K562 (cell line): ENCODE data around the gene KRTAP17-1. TPM values are rescaled to one million over a fixed set of nuclear protein-coding genes. Genes with fewer than 3 reads are reported as not detected.

Source experiments
- ATAC-seq: fragments of 200-7000 bp; cut with Tn5 transposase; 3 replicates; pipeline ENCODE4 v1.9.1; 2020; ENCODE audit warnings: moderate library complexity
- BruUV-seq: library from RNA; stranded (reverse); fragments of 400-500 nt; replicated peaks from 2 replicates; lab custom pipeline; 2021; lab: Mats Ljungman, UMichigan
- CTCF ChIA-PET: fragments of 300-600 bp; formaldehyde crosslinking; extraction: SDS; loops from one replicate; lab custom pipeline; 2021; ENCODE audit warnings: low intra/inter-chr PET ratio; lab: Yijun Ruan, JAX
- POLR2A ChIA-PET: fragments of 300-600, 350-650 bp; sonication (Branson Sonifier 250); formaldehyde crosslinking; extraction: SDS; loops from one replicate; lab custom pipeline; 2021; ENCODE audit warnings: antibody characterized with exemption, inconsistent platforms; lab: Yijun Ruan, JAX
- DNase-seq, 4 experiments: peaks; one replicate each; pipeline versions ENCODE4 v3.0.0 to v3.0.0-alpha.2; 2011 to 2018; ENCODE audit warnings: low spot score in 3 of 4, mixed read lengths in 3 of 4; ENCODE audit errors: extremely low read depth in 1 of 4
- FAIRE-seq: peaks from 2 replicates; lab custom pipeline; 2011; peaks lifted over from hg19 to GRCh38; lab: Jason Lieb, UNC
- H2AFZ ChIP-seq: 2 replicates; pipeline ENCODE4 v1.6.0; 2011; ENCODE audit warnings: low read depth, low read length, control low read depth, inconsistent platforms
- H3K27ac ChIP-seq: fragments of 200-600 bp; 3 replicates; pipeline ENCODE4 v1.8.0; 2011; ENCODE audit warnings: low read depth, mild to moderate bottlenecking, control low read depth, inconsistent platforms, low read length, moderate library complexity, mixed read lengths; ENCODE audit errors: extremely low read depth
- H3K27me3 ChIP-seq, 2 experiments: fragments of 300-600 bp in 1 of 2; 2 replicates in 1 of 2; 3 replicates in 1 of 2; pipeline versions ENCODE4 v1.6.0 to v1.8.0; 2011; ENCODE audit warnings: inconsistent platforms in 2 of 2, low read length in 2 of 2, mild to moderate bottlenecking in 1 of 2, mixed read lengths in 1 of 2, moderate library complexity in 1 of 2; ENCODE audit not compliant: control insufficient read depth in 2 of 2, insufficient read depth in 2 of 2
- H3K36me3 ChIP-seq: fragments of 300-600 bp; 3 replicates; pipeline ENCODE4 v1.8.0; 2011; ENCODE audit warnings: mild to moderate bottlenecking, low read length, inconsistent platforms; ENCODE audit not compliant: control insufficient read depth, insufficient read depth
- H3K4me1 ChIP-seq, 2 experiments: fragments of 200-600 bp in 1 of 2; replicated peaks in 1 of 2; 2 replicates in 1 of 2; 3 replicates in 1 of 2; pipeline versions ENCODE4 v1.5.1 to v1.8.0; 2011; ENCODE audit warnings: inconsistent platforms in 2 of 2, low read length in 2 of 2, mild to moderate bottlenecking in 1 of 2, mixed read lengths in 1 of 2, moderate library complexity in 1 of 2; ENCODE audit not compliant: control insufficient read depth in 2 of 2, insufficient read depth in 2 of 2
- H3K4me2 ChIP-seq: 2 replicates; pipeline ENCODE4 v1.6.1; 2011; ENCODE audit warnings: low read length, control low read depth, inconsistent platforms, mixed read lengths; ENCODE audit not compliant: insufficient read depth
- H3K4me3 ChIP-seq: fragments of 200-600 bp; sonication (generic), shearing (Covaris generic); 2 replicates; pipeline ENCODE4 v1.5.1; 2016; ENCODE audit warnings: control low read depth, inconsistent platforms
- H3K79me2 ChIP-seq: fragments of 200-600 bp; 3 replicates; pipeline ENCODE4 v1.8.0; 2011; ENCODE audit warnings: low read length, inconsistent platforms; ENCODE audit not compliant: control insufficient read depth, insufficient read depth
- H3K9ac ChIP-seq, 2 experiments: 2 replicates each; pipeline versions ENCODE4 v1.6.0 to v1.6.1; 2011; ENCODE audit warnings: low read depth in 2 of 2, low read length in 2 of 2, control low read depth in 1 of 2, inconsistent platforms in 1 of 2, mild to moderate bottlenecking in 1 of 2, mixed read lengths in 1 of 2; ENCODE audit not compliant: insufficient read depth in 1 of 2
- H3K9me1 ChIP-seq: one replicate; pipeline ENCODE4 v1.6.0; 2011; ENCODE audit warnings: inconsistent platforms, mild to moderate bottlenecking, low read length, moderate library complexity; ENCODE audit not compliant: control insufficient read depth, insufficient read depth
- H3K9me3 ChIP-seq: replicated peaks from 2 replicates; pipeline ENCODE4 v1.5.1; 2011; ENCODE audit warnings: low read depth, low read length, inconsistent platforms; ENCODE audit not compliant: control insufficient read depth, insufficient read depth
- H4K20me1 ChIP-seq: replicated peaks from 2 replicates; pipeline ENCODE4 v1.6.1; 2011; ENCODE audit warnings: low read length, inconsistent platforms, mixed read lengths; ENCODE audit not compliant: control insufficient read depth, insufficient read depth
- CBX8 ChIP-seq: fragments of 200-600 bp; sonication (generic); IDR thresholded peaks from 2 replicates; pipeline ENCODE4 v1.6.1; 2012; ENCODE audit warnings: borderline replicate concordance, mixed run types, low read depth, mild to moderate bottlenecking, moderate library complexity, mixed read lengths, low read length, control low read depth, inconsistent platforms; ENCODE audit not compliant: poor library complexity, severe bottlenecking; ENCODE audit errors: extremely low read depth
- ETV6 ChIP-seq, 3 experiments: fragments of 150-350 bp in 1 of 3; sonication (generic) in 1 of 3; formaldehyde crosslinking in 1 of 3; IDR thresholded peaks; 2 replicates each; pipeline versions ENCODE4 v1.6.1 to v1.8.0; 2014 to 2022; ENCODE audit warnings: borderline replicate concordance in 2 of 3, low read depth in 2 of 3, antibody characterized with exemption in 1 of 3, low read length in 1 of 3, mild to moderate bottlenecking in 1 of 3, missing genetic modification reagents in 1 of 3
- EWSR1 ChIP-seq: fragments of 450-650 bp; IDR thresholded peaks from 2 replicates; pipeline ENCODE4 v1.6.1; 2018; ENCODE audit warnings: borderline replicate concordance, mild to moderate bottlenecking, low read depth, moderate library complexity; ENCODE audit not compliant: partially characterized antibody
- KDM2B ChIP-seq: fragments of 250-450 bp; sonication (Bioruptor Pico); IDR thresholded peaks from 2 replicates; pipeline ENCODE4 v1.8.0; 2021; ENCODE audit warnings: mild to moderate bottlenecking, moderate library complexity
- MAFK ChIP-seq: IDR thresholded peaks from 2 replicates; pipeline ENCODE4 v1.6.1; 2011; ENCODE audit warnings: low read length, improper control_type of control experiment
- PATZ1 ChIP-seq: fragments of 250-450 bp; sonication (Bioruptor Pico); IDR thresholded peaks from 2 replicates; pipeline ENCODE4 v1.5.0; 2020; ENCODE audit warnings: mild to moderate bottlenecking, borderline replicate concordance
- THAP12 ChIP-seq: fragments of 250-450 bp; sonication (Bioruptor Pico); IDR thresholded peaks from 2 replicates; pipeline ENCODE4 v1.9.0; 2021; ENCODE audit warnings: mild to moderate bottlenecking, inconsistent platforms
- WGBS: fragments of 100-300 bp; shearing (Covaris generic); methylation state at CpG from one replicate; pipeline ENCODE4 v1.1.6; 2016; ENCODE audit warnings: low coverage, mixed read lengths; ENCODE audit not compliant: insufficient coverage; ENCODE audit errors: missing lambda C conversion rate; 5-methylcytosine and 5-hydroxymethylcytosine counted together
- in situ Hi-C: fragments of 300-500 bp; cut with MboI; formaldehyde crosslinking; loops from 4 replicates; pipeline ENCODE4 v1.15.0; 2018; ENCODE audit warnings: inconsistent platforms, mixed read lengths
- intact Hi-C: fragments of 100-400 bp; cut with micrococcal nuclease; formaldehyde crosslinking; loops from 2 replicates; pipeline ENCODE4 v1.14.2; 2022
- polyA plus RNA-seq, 8 experiments: library from polyadenylated mRNA; depleted of rRNA in 4 of 8; stranded (reverse) in 5 of 8; unstranded in 3 of 8; fragments of >200 nt; fragmentation: Nextera tagmentation in 2 of 8; fragmentation: Illumina TruSeq in 1 of 8; extraction: Ambion mirVana in 2 of 8; extraction: Trizol in 1 of 8; gene quantifications; 2 replicates each; pipeline versions ENCODE4 v1.2.1 to v1.2.3, GENCODE V29; 2011 to 2014; ENCODE audit warnings: inconsistent platforms in 1 of 8, missing spikeins in 1 of 8
- total RNA-seq, 7 experiments: library from RNA; depleted of rRNA in 6 of 7; stranded (reverse); fragments of >200 nt in 6 of 7; fragmentation: Illumina TruSeq in 2 of 7; extraction: Trizol in 2 of 7; gene quantifications; 2 replicates each; pipeline versions ENCODE4 v1.2.1 to v1.2.3, GENCODE V29; 2011 to 2021; ENCODE audit warnings: low replicate concordance in 1 of 7

The KRTAP17-1 gene
- total and polyA plus RNA-seq, 9 of the 15 experiments (the other 6 are each of a cell fraction or from before 2014, with no cell fraction given): not detected

GRCh38 chr17:41302981-41303380 is 12.5 kb downstream of the KRTAP17-1 start:
- in situ Hi-C loops: no loop called here
- no peak overlapping the region for H3K4me2 ChIP-seq
- FAIRE-seq (no peak), ATAC-seq (no peak), DNase-seq (no peak)
- no peak overlapping the region for H3K9ac ChIP-seq
- TF ChIP-seq KDM2B: no peak
- no peak overlapping the region for H3K27ac ChIP-seq
- 0% methylated on average over 4 of the region's 4 CpGs for WGBS
- no peaks in the 10 kb centered on the region; a peak in 1 of 5 replicates for H3K4me1 ChIP-seq
- peaks cover 3 to 34% of the 10 kb centered on the region in 2 experiments; a peak in 4 of 5 replicates for H3K27me3 ChIP-seq
- no peak overlapping the region for H3K4me3 ChIP-seq
- ChIA-PET CTCF (no interaction called here), POLR2A (interaction anchor here (0.7 kb wide), 1 partner anchor 231 kb away, joined by 4 read pairs; no protein-coding TSS in a partner anchor)
- H3K9me3 ChIP-seq: no peaks in the 10 kb centered on the region
- no peaks in the 10 kb centered on the region for H4K20me1 ChIP-seq
- no peak overlapping the region for H2AFZ ChIP-seq
- intact Hi-C loops: no loop called here
- no peaks in the 10 kb centered on the region for H3K36me3 ChIP-seq
- H3K9me1 ChIP-seq: no peaks in the 10 kb centered on the region
- BruUV-seq: no TSS peak
- H3K79me2 ChIP-seq: no peaks in the 10 kb centered on the region

GRCh38 chr17:41301916-41302901 is 13.3 kb downstream of the KRTAP17-1 start, which contains the start of gene KRTAP29-1:
KRTAP29-1 (minus strand) TSS chr17:41302851; CDS start chr17:41302851, 0 bp downstream.
- Histone ChIP-seq H3K9ac (no peak within 1 kb of the TSS), H3K4me1 (no peaks in the 10 kb centered on the region), H3K9me3 (no peaks in the 10 kb centered on the region), H3K27me3 (peaks cover 3 to 28% of the 10 kb centered on the region in 2 experiments; a peak in 3 of 5 replicates), H3K9me1 (no peaks in the 10 kb centered on the region), H3K36me3 (no peaks in the 10 kb centered on the region), H3K4me3 (no peak within 1 kb of the TSS), H3K4me2 (no peak within 1 kb of the TSS), H3K79me2 (no peaks in the 10 kb centered on the region), H3K27ac (no peak within 1 kb of the TSS), H2AFZ (no peak within 1 kb of the TSS), H4K20me1 (no peaks in the 10 kb centered on the region)
- in situ Hi-C loops (no loop called here), intact Hi-C loops (no loop called here)
- under 1% methylated on average over 11 of the region's 11 CpGs for WGBS
- no peak for FAIRE-seq
- ChIA-PET CTCF (no interaction called here), POLR2A (interaction anchor here (0.6 kb wide), 1 partner anchor 637 kb away, joined by 3 read pairs; the partner anchor contains the start of gene KRT222)
- ATAC-seq: no peak
- DNase-seq: no peak
- BruUV-seq: no TSS peak
- TF ChIP-seq CBX8 (no peak), MAFK (no peak), ETV6 (IDR thresholded peaks at IDR 0.05; ENCODE audit: borderline replicate concordance in 1 of 2, low read depth in 2 of 2, low read length in 1 of 2) (no peak), ETV6 (CRISPR knock-in tag; IDR thresholded peaks at IDR 0.05; ENCODE audit: borderline replicate concordance) (no peak), PATZ1 (CRISPR knock-in tag) (no peak), THAP12 (CRISPR knock-in tag) (no peak), EWSR1 (no peak)
